Left lung (tissue), 10 donors: ENCODE data around the gene MTIF3. TPM values are rescaled to one million over a fixed set of nuclear protein-coding genes. Genes with fewer than 3 reads are reported as not detected.

ENCODE experiments used
- ATAC-seq: fragments of 200-7000 bp; cut with Tn5 transposase; one replicate; pipeline ENCODE4 v1.9.1; 2020; ENCODE audit warnings: moderate library complexity
- DNase-seq, 4 donors: peaks; one replicate each; pipeline ENCODE4 v3.0.0-alpha.2; 2013 to 2020
- H3K27ac ChIP-seq, 2 donors: fragments of 200-600 bp; sonication (generic) in 1 of 2; one replicate each; pipeline versions ENCODE4 v1.5.0 to v1.8.0; 2020 to 2021
- H3K27me3 ChIP-seq, 2 donors: fragments of 200-600 bp; sonication (generic) in 1 of 2; one replicate each; pipeline versions ENCODE4 v1.5.0 to v1.8.0; 2020 to 2021
- H3K36me3 ChIP-seq, 2 donors: fragments of 200-600 bp; sonication (generic) in 1 of 2; one replicate each; pipeline versions ENCODE4 v1.5.0 to v1.8.0; 2020 to 2021
- H3K4me1 ChIP-seq, 2 donors: fragments of 200-600 bp; one replicate each; pipeline ENCODE4 v1.8.0; 2021
- H3K4me3 ChIP-seq, 2 donors: fragments of 200-600 bp; sonication (generic) in 1 of 2; one replicate each; pipeline versions ENCODE4 v1.5.0 to v1.8.0; 2020 to 2021; ENCODE audit warnings: mild to moderate bottlenecking in 1 of 2
- H3K9me3 ChIP-seq, 2 donors: fragments of 200-600 bp; sonication (generic) in 1 of 2; one replicate each; pipeline versions ENCODE4 v1.5.0 to v1.8.0; 2020 to 2021
- CTCF ChIP-seq, 2 donors: fragments of 200-600 bp; sonication (generic) in 1 of 2; IDR thresholded peaks; one replicate each; pipeline versions ENCODE4 v1.5.0 to v1.8.0; 2021; ENCODE audit warnings: antibody characterized with exemption in 2 of 2
- intact Hi-C, 2 donors: fragments of 100-400 bp; cut with DNase I; formaldehyde crosslinking; loops; one replicate each; pipeline versions ENCODE4 v1.11.2 to v1.14.2; 2022
- polyA plus RNA-seq, 6 donors: library from polyadenylated mRNA; unstranded; fragments of 120-200 nt; gene quantifications; one replicate each; pipeline ENCODE4 v1.2.1, GENCODE V29; 2013; ENCODE audit not compliant: insufficient read length in 6 of 6
- total RNA-seq, 2 donors: library from RNA; stranded (reverse); fragmentation: NEBNext Ultra II Directional; extraction: Animal tissue kit (Norgen Biotek cat#: 25700); gene quantifications; one replicate each; pipeline ENCODE4 v1.2.1, GENCODE V29; 2021
- donor health status: DM: no; HTN: yes; CAD: no.
- donor health status: DM: no; HTN: no; CAD: no.

Gene MTIF3
- total and polyA plus RNA-seq, 8 donors: 43.4 to 70.0 (median 66.5) TPM

GRCh38 chr13:27496006-27496405 lies 45.6 kb upstream of the MTIF3 start:
- DNase-seq (no peak), ATAC-seq (no peak)
- Histone ChIP-seq H3K9me3 (no peaks in the 10 kb centered on the region), H3K4me1 (no peaks in the 10 kb centered on the region), H3K27ac (no peak overlapping the region), H3K4me3 (no peak overlapping the region), H3K36me3 (no peaks in the 10 kb centered on the region), H3K27me3 (no peaks in the 10 kb centered on the region)
- intact Hi-C loops: no loop called here
- TF ChIP-seq CTCF (IDR thresholded peaks at IDR 0.05): no peak

- H3K4me1 ChIP-seq: no peaks in the 10 kb centered on the region
- DNase-seq (no peak), ATAC-seq (no peak)
- no peaks in the 10 kb centered on the region for H3K9me3 ChIP-seq
- H3K27ac ChIP-seq: no peak overlapping the region
- H3K36me3 ChIP-seq: no peaks in the 10 kb centered on the region
- H3K27me3 ChIP-seq: no peaks in the 10 kb centered on the region
- H3K4me3 ChIP-seq: no peak overlapping the region
- TF ChIP-seq CTCF (IDR thresholded peaks at IDR 0.05): no peak
- intact Hi-C loops: no loop called here
Observed at GRCh38 chr13:27495551-27495950, 45.2 kb upstream of the MTIF3 start.

GRCh38 chr13:27493981-27494380 lies 43.6 kb upstream of the MTIF3 start:
- TF ChIP-seq CTCF (IDR thresholded peaks at IDR 0.05): no peak
- no peaks in the 10 kb centered on the region for H3K27me3 ChIP-seq
- intact Hi-C loops: no loop called here
- H3K36me3 ChIP-seq: no peaks in the 10 kb centered on the region
- DNase-seq (no peak), ATAC-seq (no peak)
- no peaks in the 10 kb centered on the region for H3K9me3 ChIP-seq
- H3K27ac ChIP-seq: no peak overlapping the region
- no peaks in the 10 kb centered on the region for H3K4me1 ChIP-seq
- no peak overlapping the region for H3K4me3 ChIP-seq

- ATAC-seq: no peak
Observed at GRCh38 chr13:27489456-27489855, 39.1 kb upstream of the MTIF3 start.

GRCh38 chr13:27487776-27488175 lies 37.4 kb upstream of the MTIF3 start:
- no peak for TF ChIP-seq CTCF (IDR thresholded peaks at IDR 0.05)
- DNase-seq (no peak), ATAC-seq (no peak)
- intact Hi-C loops: no loop called here
- no peaks in the 10 kb centered on the region for H3K27me3 ChIP-seq
- H3K9me3 ChIP-seq: no peaks in the 10 kb centered on the region
- no peak overlapping the region for H3K27ac ChIP-seq
- no peaks in the 10 kb centered on the region for H3K4me1 ChIP-seq
- H3K36me3 ChIP-seq: no peaks in the 10 kb centered on the region
- H3K4me3 ChIP-seq: no peak overlapping the region

More at GRCh38 chr13:27489456-27489855, 39.1 kb upstream of the MTIF3 start:
- H3K27me3 ChIP-seq: no peaks in the 10 kb centered on the region
- H3K4me1 ChIP-seq: no peaks in the 10 kb centered on the region
- no peak for DNase-seq
- no peaks in the 10 kb centered on the region for H3K36me3 ChIP-seq
- no peaks in the 10 kb centered on the region for H3K9me3 ChIP-seq
- no peak overlapping the region for H3K4me3 ChIP-seq
- no peak for TF ChIP-seq CTCF (IDR thresholded peaks at IDR 0.05)
- no peak overlapping the region for H3K27ac ChIP-seq
- intact Hi-C loops: no loop called here
